ENCODE results near the gene RASAL2.

DNA sequence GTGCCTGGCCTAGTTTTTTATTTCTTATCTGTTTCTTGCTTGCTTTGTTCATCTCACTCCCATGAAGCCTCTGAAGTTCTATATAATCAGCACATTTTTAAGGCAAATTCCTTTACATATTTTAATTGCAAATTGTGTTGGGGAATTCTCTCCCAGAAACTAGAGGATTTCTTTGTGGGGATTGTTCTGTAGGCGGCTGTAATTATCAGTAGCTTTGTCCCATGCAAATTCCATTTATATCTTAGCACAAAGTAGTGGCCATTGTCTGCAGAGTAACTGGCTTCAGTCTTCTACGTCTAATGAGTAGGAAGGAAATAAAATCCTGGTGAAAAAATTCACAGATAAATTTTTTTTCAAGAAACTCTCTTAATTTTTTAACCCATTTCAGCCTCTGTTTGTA is 367.2 kb downstream of the RASAL2 start:
- TF ChIP-seq NFRKB (IDR thresholded peaks at IDR 0.05) (no peak), BHLHE40 (IDR thresholded peaks at IDR 0.05; ENCODE audit: borderline replicate concordance) (no peak), TARDBP (IDR thresholded peaks at IDR 0.05) (no peak), SP1 (IDR thresholded peaks at IDR 0.05) (no peak), L3MBTL2 (conservative IDR thresholded peaks at IDR 0.05) (no peak), FOXA1 (IDR thresholded peaks at IDR 0.05) (no peak), HDGF (IDR thresholded peaks at IDR 0.05; ENCODE audit: borderline replicate concordance) (no peak), ELF4 (IDR thresholded peaks at IDR 0.05) (no peak), CTBP1 (IDR thresholded peaks at IDR 0.05; ENCODE audit: borderline replicate concordance) (no peak)

All from HEK293T (cell line).